GM21528 (cell line): ENCODE results near the gene ATP11A.
"Not testable (repeated sequence)": the region's sequence is repeated elsewhere in the genome, so short reads cannot be mapped to it uniquely, and the experiment has no call there.

Source experiments
- ATAC-seq: cut with Tn5 transposase; IDR thresholded peaks from one replicate; pipeline ENCODE4 v1.9.1; 2021; ENCODE audit warnings: mild to moderate bottlenecking, moderate library complexity; ENCODE audit not compliant: unreplicated experiment, low FRiP score

The ATP11A gene

GRCh38 chr13:112706171-112706570 is 16.3 kb downstream of the ATP11A start:
- no peak for ATAC-seq

- ATAC-seq, result no peak
Observed at GRCh38 chr13:112708560-112709240, 18.9 kb downstream of the ATP11A start.

GRCh38 chr13:112709316-112709715 is 19.5 kb downstream of the ATP11A start:
- ATAC-seq, result not testable (repeated sequence)

- no peak for ATAC-seq
Observed at GRCh38 chr13:112709825-112710783, 20.3 kb downstream of the ATP11A start.

- ATAC-seq, result no peak
Observed at GRCh38 chr13:112710855-112711527, 21.2 kb downstream of the ATP11A start.

- ATAC-seq, result no peak
Observed at GRCh38 chr13:112711528-112712265, 21.9 kb downstream of the ATP11A start.

- no peak for ATAC-seq
Observed at GRCh38 chr13:112712451-112713207, 22.8 kb downstream of the ATP11A start.

- no peak for ATAC-seq
Observed at GRCh38 chr13:112713517-112714253, 23.8 kb downstream of the ATP11A start.

- ATAC-seq, result no peak
Observed at GRCh38 chr13:112714376-112715174, 24.7 kb downstream of the ATP11A start.

- no peak for ATAC-seq
Observed at GRCh38 chr13:112715210-112715609, 25.4 kb downstream of the ATP11A start.

GRCh38 chr13:112715715-112716460 is 26.1 kb downstream of the ATP11A start:
- ATAC-seq, result no peak

GRCh38 chr13:112716461-112716820 is 26.6 kb downstream of the ATP11A start:
- no peak for ATAC-seq

GRCh38 chr13:112716841-112717520 is 27.1 kb downstream of the ATP11A start:
- ATAC-seq, result no peak

- no peak for ATAC-seq
Observed at GRCh38 chr13:112718318-112718717, 28.5 kb downstream of the ATP11A start.

- ATAC-seq, result no peak
Observed at GRCh38 chr13:112719016-112719415, 29.2 kb downstream of the ATP11A start.

- ATAC-seq, result no peak
Observed at GRCh38 chr13:112719556-112719955, 29.7 kb downstream of the ATP11A start.

GRCh38 chr13:112720251-112720650 is 30.4 kb downstream of the ATP11A start:
- no peak for ATAC-seq
